GM10847 (cell line): Measurements from ENCODE around the gene VTN.

Experiments used
- POLR2A ChIP-seq: IDR thresholded peaks from 2 replicates; pipeline ENCODE4 v1.6.1; 2011; ENCODE audit not compliant: insufficient read length; ENCODE audit errors: extremely low read depth

The VTN gene

GRCh38 chr17:28327031-28327607 lies 43.0 kb downstream of the VTN start:
- no peak for TF ChIP-seq POLR2A

DNA sequence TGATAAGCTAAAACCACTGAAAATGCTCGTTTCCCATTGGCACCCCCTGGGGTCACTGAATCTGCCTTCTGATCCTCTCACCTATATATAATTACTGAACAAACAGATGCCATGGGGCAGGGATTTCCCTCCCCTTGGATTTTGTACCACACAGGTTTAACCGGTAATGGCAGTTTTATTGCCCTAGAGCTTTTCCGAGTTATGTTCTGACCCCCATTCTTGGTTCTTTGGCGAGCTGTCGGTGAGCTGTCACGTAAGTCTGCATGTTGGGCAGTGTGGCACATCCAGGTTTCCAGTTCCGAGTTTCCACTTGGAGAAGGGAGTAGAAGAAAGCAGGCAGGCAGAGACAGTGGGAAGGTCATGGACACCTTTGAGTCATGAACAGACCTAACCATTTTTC lies 44.0 kb downstream of the VTN start:
- TF ChIP-seq POLR2A = no peak

DNA sequence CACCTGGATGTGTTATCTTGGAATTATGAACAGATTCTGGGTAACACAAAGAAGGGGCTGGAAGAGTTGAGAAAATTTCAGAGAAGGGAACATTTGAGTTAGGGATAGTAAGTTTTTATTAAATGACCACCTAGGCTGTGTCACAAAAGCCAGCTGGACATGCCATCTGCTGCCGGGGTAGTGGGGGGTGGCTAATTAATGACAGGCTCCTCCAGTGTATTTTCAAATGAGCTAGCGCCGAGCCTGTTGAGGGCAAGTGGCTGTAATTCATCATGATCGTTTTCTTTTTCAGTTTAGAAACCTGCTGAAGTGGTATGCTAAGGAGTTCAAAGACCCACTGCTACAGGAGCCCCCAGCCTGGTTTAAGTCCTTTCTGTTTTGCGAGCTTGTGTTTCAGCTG lies 44.9 kb downstream of the VTN start:
- no peak for TF ChIP-seq POLR2A

- no peak for TF ChIP-seq POLR2A
Observed at GRCh38 chr17:28324781-28325180, 45.3 kb downstream of the VTN start.

DNA sequence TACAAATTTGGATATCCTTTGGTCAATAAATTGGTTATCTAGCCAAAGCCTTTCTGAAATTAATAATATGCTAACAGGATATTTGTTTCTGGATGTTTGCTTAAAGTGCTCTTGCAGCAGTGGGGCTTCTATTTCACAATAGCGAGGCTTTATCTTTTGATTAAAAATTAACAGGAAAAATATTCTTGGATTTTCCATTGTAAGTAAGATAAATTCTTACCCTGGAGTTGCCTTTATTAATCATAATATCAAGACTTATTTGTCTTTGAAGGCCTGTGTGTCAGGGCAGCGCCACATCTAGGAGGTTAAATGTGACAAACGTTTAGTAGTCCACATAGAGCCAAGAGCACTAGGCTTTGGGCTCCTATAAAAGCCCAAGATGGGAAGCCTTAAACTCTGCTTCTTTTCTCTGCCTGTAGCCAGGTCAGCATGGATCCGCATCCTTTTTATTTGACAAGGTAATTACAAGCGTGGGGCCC lies 45.8 kb downstream of the VTN start:
- TF ChIP-seq POLR2A = no peak

DNA sequence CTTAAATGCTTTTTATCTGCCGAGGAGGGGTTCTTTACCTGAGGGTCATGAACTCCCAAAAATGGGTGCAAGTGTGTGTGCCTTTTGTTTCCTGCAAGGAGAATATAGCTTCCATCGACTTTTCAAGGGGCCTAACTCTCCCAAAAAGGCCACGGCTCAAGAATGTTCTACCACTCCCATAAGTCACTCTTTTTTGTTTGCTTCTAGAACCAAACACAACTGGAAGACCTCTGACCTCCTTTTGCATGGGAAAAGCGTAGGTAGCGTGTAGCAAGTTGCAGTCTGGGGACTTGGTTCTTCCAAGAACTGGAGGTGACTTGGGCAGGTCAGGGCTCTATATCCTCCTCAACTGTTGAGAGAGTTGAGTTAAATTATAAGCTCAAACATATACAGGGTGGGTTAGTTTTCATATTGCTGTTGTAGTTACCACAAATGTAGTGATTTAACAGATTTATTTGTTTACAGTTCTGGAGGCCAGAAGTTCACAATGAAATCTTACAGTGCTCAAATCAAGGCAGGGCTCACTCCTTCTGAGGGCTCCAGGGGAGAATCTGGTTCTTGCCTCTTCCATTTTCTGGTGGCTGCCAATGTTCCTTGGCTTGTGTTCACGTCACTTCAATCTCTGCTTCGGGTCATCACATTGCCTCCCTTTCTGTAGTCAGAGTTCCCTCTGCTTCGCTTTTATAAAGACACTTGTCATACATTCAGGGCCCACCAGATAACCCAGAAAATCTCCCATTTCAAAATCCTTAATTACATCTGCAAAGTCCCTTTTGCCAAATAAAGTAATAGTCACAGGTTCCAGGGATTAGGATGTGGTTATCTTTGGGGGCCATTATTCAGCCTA lies 49.7 kb downstream of the VTN start:
- no peak for TF ChIP-seq POLR2A

DNA sequence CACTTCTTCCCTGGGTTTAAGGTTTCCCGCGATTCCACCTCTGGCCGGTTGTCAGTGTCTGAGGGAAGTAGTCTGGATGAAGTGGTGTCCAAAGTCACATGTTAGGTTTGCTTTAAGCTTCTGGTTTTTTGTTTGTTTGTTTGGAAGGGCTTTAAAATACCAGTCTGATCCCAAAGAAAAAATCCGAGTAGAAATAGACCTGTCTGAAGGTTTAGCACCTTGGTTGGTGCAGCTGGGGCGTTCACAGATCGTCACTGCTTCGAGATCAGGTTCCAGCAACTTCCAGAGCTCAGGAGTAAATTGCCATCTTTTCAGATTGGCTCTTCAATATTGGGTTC lies 50.5 kb downstream of the VTN start:
- TF ChIP-seq POLR2A = no peak

GRCh38 chr17:28318759-28319597 lies 51.1 kb downstream of the VTN start, which contains the start of gene TMEM97:
TSS of gene TMEM97 (plus strand) at chr17:28319200. CDS start at chr17:28319240, 40 bp downstream.
- peak; percentile 74 for TF ChIP-seq POLR2A

- TF ChIP-seq POLR2A = no peak
Observed at GRCh38 chr17:28317966-28318758, 51.9 kb downstream of the VTN start.
